GM18951 (cell line): ENCODE results near the gene MYO1A.
A peak's percentile ranks its signal among the peaks of the same experiment; 100 is the strongest.

Experiments
- POLR2A ChIP-seq: IDR thresholded peaks from 4 replicates; pipeline ENCODE4 v1.6.1; 2011; ENCODE audit warnings: mild to moderate bottlenecking; ENCODE audit not compliant: insufficient read length, insufficient read depth; ENCODE audit errors: extremely low read depth
- in situ Hi-C: fragments of 300-500 bp; cut with MboI; formaldehyde crosslinking; loops from one replicate; pipeline ENCODE4 v1.12.0; 2022; ENCODE audit warnings: low sequenced_read_pairs, mixed read lengths, inconsistent platforms; ENCODE audit not compliant: unreplicated experiment

The MYO1A gene

DNA sequence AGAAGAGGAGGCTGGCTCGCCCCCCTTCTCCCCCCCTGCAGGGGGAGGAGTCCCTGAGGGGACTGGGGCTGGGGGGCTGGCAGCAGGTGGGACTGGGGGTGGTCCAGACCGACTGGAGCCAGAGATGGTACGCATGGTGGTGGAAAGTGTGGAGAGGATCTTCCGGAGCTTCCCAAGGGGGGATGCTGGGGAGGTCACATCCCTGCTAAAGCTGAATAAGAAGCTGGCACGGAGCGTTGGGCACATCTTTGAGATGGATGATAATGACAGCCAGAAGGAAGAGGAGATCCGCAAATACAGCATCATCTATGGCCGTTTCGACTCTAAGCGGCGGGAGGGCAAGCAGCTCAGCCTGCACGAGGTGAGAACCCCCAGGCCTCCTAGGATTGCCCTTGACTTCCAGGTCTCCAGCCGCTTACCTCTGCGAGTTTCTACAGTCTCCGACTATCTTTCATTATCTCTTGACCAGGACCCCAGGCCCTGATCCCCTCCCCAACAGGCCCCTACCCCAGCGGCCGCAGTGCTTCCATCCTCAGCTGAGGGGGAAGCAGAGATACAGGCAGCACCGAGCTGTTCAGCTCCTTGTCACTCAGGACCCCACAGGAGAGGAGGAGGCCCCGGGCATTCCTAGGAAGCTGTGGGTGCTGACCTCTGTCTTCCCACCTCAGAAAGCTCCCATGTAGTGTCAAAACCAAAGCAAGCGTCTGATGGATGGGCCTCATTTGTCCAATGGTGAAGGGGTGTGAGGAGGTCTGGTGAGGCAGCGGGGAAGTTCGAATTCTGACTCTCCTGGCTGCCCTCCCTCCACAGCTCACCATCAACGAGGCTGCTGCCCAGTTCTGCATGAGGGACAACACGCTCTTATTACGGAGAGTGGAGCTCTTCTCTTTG, 42.0 kb upstream of the MYO1A start:
- in situ Hi-C loops: no loop called here
- TF ChIP-seq POLR2A: no peak

- in situ Hi-C loops: no loop called here
- TF ChIP-seq POLR2A: no peak
Measured at GRCh38 chr12:57090924-57091637, 41.2 kb upstream of the MYO1A start.

GRCh38 chr12:57090490-57090889, 40.6 kb upstream of the MYO1A start:
- no peak for TF ChIP-seq POLR2A
- in situ Hi-C loops: no loop called here

- TF ChIP-seq POLR2A: no peak
- in situ Hi-C loops: no loop called here
Measured at GRCh38 chr12:57089271-57090245, 39.6 kb upstream of the MYO1A start.

GRCh38 chr12:57088354-57089270, 38.7 kb upstream of the MYO1A start, which contains the start of gene NAB2:
Gene NAB2 (plus strand): TSS chr12:57089114. CDS start chr12:57089272, 158 bp downstream.
- in situ Hi-C loops: no loop called here
- TF ChIP-seq POLR2A: peak; percentile 67

DNA sequence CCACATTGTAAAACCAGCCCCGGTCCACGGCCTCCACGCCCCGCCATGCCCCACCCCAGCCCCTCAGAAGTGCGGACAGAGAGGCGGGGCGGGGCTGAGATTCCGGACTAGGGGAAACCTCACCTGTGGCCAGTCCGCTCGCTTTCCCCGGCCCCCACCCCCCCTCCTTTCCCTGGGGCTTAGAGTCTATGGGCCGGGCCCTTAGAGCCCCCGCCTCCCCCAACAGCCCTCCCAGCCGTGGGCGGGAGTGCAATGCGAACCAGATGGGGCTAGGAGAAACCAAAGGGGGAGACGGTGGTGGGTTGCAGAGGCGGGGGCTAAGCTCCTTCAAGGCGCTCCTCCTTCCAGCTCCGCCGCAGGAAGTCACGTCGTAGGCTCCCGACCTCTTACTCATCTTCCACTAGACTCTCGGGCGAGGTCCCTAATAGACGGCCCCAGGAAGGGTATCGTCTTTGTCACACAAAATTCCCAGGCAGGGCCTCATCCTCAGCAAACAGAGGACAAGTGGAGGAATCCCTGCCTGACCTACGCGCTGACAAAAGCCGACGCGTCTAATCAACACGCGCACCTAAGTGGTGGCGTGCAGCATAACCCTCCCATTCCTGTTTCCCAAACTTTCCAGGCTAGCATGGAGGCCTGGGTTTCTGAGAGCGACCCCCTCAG, 37.9 kb upstream of the MYO1A start:
- peak; percentile 55 for TF ChIP-seq POLR2A

DNA sequence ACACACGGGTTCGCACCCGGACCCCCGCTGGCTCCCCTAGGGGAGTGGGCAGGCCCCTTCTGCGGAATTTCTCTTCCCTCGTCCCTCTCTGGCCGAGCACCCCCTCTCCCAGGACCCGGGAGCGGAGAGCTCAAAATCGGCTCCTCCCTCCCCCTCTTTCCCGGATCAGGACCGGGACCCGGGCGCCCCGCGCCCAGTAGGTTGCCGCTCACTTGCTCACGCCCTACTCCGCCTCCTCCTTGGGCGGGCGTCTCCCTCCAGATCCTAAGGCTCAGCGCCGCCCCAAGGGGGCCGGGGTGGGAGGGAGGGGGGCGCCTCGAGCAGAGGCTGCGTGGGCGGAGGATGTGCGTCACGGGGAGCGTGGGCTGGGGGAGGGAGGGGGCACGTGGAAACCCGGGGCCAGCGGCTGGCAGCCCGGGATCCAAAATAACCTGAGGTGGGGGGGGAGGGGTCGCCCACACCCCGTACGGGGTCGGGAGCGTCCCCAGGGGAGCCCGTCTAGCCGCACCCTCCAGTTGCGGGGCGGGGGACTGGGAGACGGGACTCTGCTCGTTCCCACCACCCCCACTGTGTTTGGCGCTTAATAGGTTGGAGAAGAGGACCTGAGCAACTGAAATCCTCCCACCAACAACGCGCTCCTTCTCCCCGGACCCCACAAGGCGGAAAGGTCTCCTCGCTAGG, 37.2 kb upstream of the MYO1A start:
- peak; percentile 62 for TF ChIP-seq POLR2A
- in situ Hi-C loops: no loop called here

More for the DNA sequence above, 37.9 kb upstream of the MYO1A start:
- in situ Hi-C loops: no loop called here

DNA sequence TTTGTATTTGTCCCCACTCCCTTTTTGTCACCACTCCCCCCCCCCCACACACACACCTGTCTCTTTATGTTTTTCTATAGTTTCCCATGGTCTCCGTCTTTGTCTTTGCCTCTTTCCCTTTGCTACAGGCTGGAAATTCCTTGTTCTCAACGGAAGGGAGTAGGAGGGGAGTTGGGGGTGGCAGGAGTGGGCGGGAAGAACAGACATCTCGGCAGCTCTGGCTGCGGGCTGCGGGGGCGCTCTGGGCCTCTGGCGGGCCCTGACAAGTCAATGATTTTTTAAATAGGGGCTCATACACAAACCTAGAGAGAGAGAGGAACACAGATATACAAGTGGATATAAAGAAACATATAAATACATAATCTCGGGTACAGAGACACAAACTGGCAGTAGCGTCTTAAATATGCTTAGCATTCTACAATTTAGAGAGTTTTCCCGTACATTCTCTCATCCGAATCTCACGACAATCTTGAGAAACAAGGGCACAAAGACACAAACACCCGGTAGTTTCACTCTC, 36.6 kb upstream of the MYO1A start:
- in situ Hi-C loops: no loop called here
- TF ChIP-seq POLR2A: no peak

GRCh38 chr12:57085999-57086492, 36.1 kb upstream of the MYO1A start:
- in situ Hi-C loops: no loop called here
- no peak for TF ChIP-seq POLR2A

DNA sequence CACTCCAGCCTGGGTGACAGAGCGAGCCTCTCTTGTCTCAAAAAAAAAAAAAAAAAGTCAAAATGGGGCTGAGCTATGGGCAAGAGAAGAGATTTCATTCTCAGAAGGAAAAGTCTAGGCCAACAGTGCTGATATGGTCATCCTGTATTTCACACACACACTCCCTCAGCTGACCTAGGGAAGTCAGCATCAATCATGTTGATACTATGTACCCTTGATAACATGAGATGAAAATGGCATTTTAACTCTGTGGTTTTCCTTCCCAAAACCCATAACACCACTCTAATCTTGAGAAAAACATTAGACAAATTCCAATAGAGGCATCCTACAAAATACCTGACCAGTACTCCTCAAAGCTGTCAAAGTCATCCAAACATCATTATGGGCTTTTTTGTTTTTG, 30.9 kb upstream of the MYO1A start:
- no peak for TF ChIP-seq POLR2A
- in situ Hi-C loops: no loop called here

DNA sequence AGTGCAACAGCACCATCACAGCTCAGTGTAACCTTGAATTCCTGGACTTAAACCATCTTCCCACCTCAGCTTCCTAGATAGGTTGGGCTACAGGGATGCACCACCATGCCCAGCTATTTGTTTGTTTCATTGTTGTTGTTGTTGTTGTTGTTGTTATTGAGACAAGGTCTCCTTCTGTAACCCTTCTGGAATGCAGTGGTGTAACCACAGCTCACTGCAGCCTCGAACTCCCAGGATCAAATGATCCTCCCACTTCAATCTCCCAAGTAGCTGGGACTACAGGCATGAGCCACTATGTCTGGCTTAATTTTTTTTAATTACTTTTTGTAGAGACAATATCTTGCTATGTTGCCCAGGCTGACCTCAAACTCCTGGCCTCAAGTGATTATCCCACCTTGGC, 29.9 kb upstream of the MYO1A start:
- in situ Hi-C loops: no loop called here
- TF ChIP-seq POLR2A: no peak
